IMR-90 (cell line): Measurements from ENCODE around the gene CGN. TPM values are rescaled to one million over a fixed set of nuclear protein-coding genes. Genes with fewer than 3 reads are reported as not detected.

Source experiments
- ATAC-seq: fragments of 200-7000 bp; cut with Tn5 transposase; 2 replicates; pipeline ENCODE4 v1.9.1; 2020; ENCODE audit warnings: low read depth, mild to moderate bottlenecking, moderate library complexity
- BruUV-seq: library from RNA; stranded (reverse); fragments of 400-500 nt; replicated peaks from 2 replicates; lab custom pipeline; 2021; lab: Mats Ljungman, UMichigan
- CTCF ChIA-PET: fragments of 300-600 bp; formaldehyde crosslinking; extraction: SDS; loops from one replicate; lab custom pipeline; 2021; ENCODE audit warnings: antibody characterized with exemption; lab: Yijun Ruan, JAX
- POLR2A ChIA-PET: fragments of 300-600 bp; sonication (Branson Sonifier 250); formaldehyde crosslinking; loops from one replicate; lab custom pipeline; 2022; ENCODE audit warnings: antibody characterized with exemption; ENCODE audit not compliant: unreplicated experiment; lab: Charles Lee
- DNase-seq: peaks from one replicate; pipeline ENCODE4 v3.0.0; 2013
- H2AFZ ChIP-seq: replicated peaks from 2 replicates; pipeline ENCODE3; 2013; ENCODE audit warnings: low read length, mild to moderate bottlenecking; ENCODE audit not compliant: poor library complexity
- H2AK5ac ChIP-seq: 2 replicates; pipeline ENCODE4 v1.6.1; 2013; ENCODE audit warnings: low read depth, low read length, inconsistent platforms
- H2AK9ac ChIP-seq: replicated peaks from 2 replicates; pipeline ENCODE3; 2013; ENCODE audit warnings: mild to moderate bottlenecking, low read depth, low read length, moderate library complexity; ENCODE audit not compliant: poor library complexity
- H2BK120ac ChIP-seq: 2 replicates; pipeline ENCODE4 v1.6.1; 2013; ENCODE audit warnings: low read depth, low read length, inconsistent platforms
- H2BK15ac ChIP-seq: 3 replicates; pipeline ENCODE4 v1.6.1; 2013; ENCODE audit warnings: low read depth, low read length, inconsistent platforms
- H2BK20ac ChIP-seq: 2 replicates; pipeline ENCODE4 v1.6.1; 2013; ENCODE audit warnings: low read depth, mild to moderate bottlenecking, inconsistent platforms, low read length, moderate library complexity
- H2BK5ac ChIP-seq: 2 replicates; pipeline ENCODE4 v1.6.1; 2013; ENCODE audit warnings: mild to moderate bottlenecking, low read depth, low read length, inconsistent platforms; ENCODE audit not compliant: poor library complexity, severe bottlenecking
- H3K14ac ChIP-seq: replicated peaks from 2 replicates; pipeline ENCODE4 v1.6.1; 2013; ENCODE audit warnings: low read depth, low read length, inconsistent platforms
- H3K18ac ChIP-seq: 2 replicates; pipeline ENCODE4 v1.6.1; 2013; ENCODE audit warnings: low read depth, low read length, control low read depth
- H3K23ac ChIP-seq: 2 replicates; pipeline ENCODE4 v1.6.1; 2013; ENCODE audit warnings: low read depth, low read length, inconsistent platforms
- H3K27ac ChIP-seq: 2 replicates; pipeline ENCODE4 v1.5.1; 2013; ENCODE audit warnings: mild to moderate bottlenecking, control low read depth, low read length; ENCODE audit not compliant: insufficient read depth
- H3K27me3 ChIP-seq: 2 replicates; pipeline ENCODE4 v1.6.1; 2013; ENCODE audit warnings: low read length; ENCODE audit not compliant: control insufficient read depth, insufficient read depth
- H3K36me3 ChIP-seq: 2 replicates; pipeline ENCODE4 v1.6.1; 2013; ENCODE audit warnings: low read length, mixed read lengths; ENCODE audit not compliant: control insufficient read depth, insufficient read depth
- H3K4ac ChIP-seq: 2 replicates; pipeline ENCODE4 v1.6.1; 2013; ENCODE audit warnings: low read depth, low read length, inconsistent platforms
- H3K4me1 ChIP-seq: 2 replicates; pipeline ENCODE4 v1.6.1; 2013; ENCODE audit warnings: low read length, mixed read lengths; ENCODE audit not compliant: control insufficient read depth, insufficient read depth
- H3K4me2 ChIP-seq: 2 replicates; pipeline ENCODE4 v1.6.1; 2013; ENCODE audit warnings: low read depth, mild to moderate bottlenecking, control low read depth, low read length, moderate library complexity
- H3K4me3 ChIP-seq: 2 replicates; pipeline ENCODE4 v1.5.1; 2013; ENCODE audit warnings: low read depth, mild to moderate bottlenecking, control low read depth, low read length, moderate library complexity; ENCODE audit not compliant: insufficient read depth
- H3K56ac ChIP-seq: 2 replicates; pipeline ENCODE4 v1.6.1; 2013; ENCODE audit warnings: low read length, inconsistent platforms; ENCODE audit not compliant: insufficient read depth; ENCODE audit errors: extremely low read depth
- H3K79me1 ChIP-seq, 2 experiments: 2 replicates each; pipeline ENCODE4 v1.6.1; 2013; ENCODE audit warnings: low read length in 2 of 2, inconsistent platforms in 1 of 2, low read depth in 1 of 2
- H3K9ac ChIP-seq: 2 replicates; pipeline ENCODE4 v1.6.1; 2013; ENCODE audit warnings: low read depth, low read length, control low read depth
- H3K9me1 ChIP-seq: 2 replicates; pipeline ENCODE4 v1.6.1; 2013; ENCODE audit warnings: low read length, inconsistent platforms; ENCODE audit not compliant: insufficient read depth
- H3K9me3 ChIP-seq: 2 replicates; pipeline ENCODE4 v1.6.1; 2013; ENCODE audit warnings: low read length; ENCODE audit not compliant: control insufficient read depth, insufficient read depth
- H4K20me1 ChIP-seq: 2 replicates; pipeline ENCODE4 v1.6.1; 2013; ENCODE audit warnings: low read length, inconsistent platforms; ENCODE audit not compliant: insufficient read depth
- H4K5ac ChIP-seq: 2 replicates; pipeline ENCODE4 v1.6.1; 2013; ENCODE audit warnings: mild to moderate bottlenecking, low read depth, low read length, control low read depth
- H4K8ac ChIP-seq, 2 experiments: 2 replicates each; pipeline ENCODE4 v1.6.1; 2013; ENCODE audit warnings: low read depth in 2 of 2, low read length in 2 of 2, control low read depth in 1 of 2, inconsistent platforms in 1 of 2
- H4K91ac ChIP-seq: 2 replicates; pipeline ENCODE4 v1.6.1; 2013; ENCODE audit warnings: low read depth, low read length, inconsistent platforms; ENCODE audit not compliant: insufficient read depth
- BHLHE40 ChIP-seq: fragments of 150-350 bp; IDR thresholded peaks from 2 replicates; pipeline ENCODE4 v1.6.1; 2016; ENCODE audit warnings: mild to moderate bottlenecking, low read depth, low read length
- CEBPB ChIP-seq: IDR thresholded peaks from 2 replicates; pipeline ENCODE4 v1.6.1; 2012; ENCODE audit warnings: low read depth, low read length, improper control_type of control experiment
- MAFK ChIP-seq: IDR thresholded peaks from 2 replicates; pipeline ENCODE4 v1.6.1; 2012; ENCODE audit warnings: low read depth, low read length, improper control_type of control experiment
- MXI1 ChIP-seq: IDR thresholded peaks from 2 replicates; pipeline ENCODE4 v1.6.1; 2012; ENCODE audit warnings: low read depth, mild to moderate bottlenecking, low read length, moderate library complexity, borderline replicate concordance
- NFE2L2 ChIP-seq: fragments of 150-350 bp; IDR thresholded peaks from 2 replicates; pipeline ENCODE4 v1.6.1; 2016; ENCODE audit warnings: low read depth, mild to moderate bottlenecking, low read length
- POLR2A ChIP-seq: IDR thresholded peaks from 2 replicates; pipeline ENCODE4 v1.6.1; 2012; ENCODE audit warnings: mild to moderate bottlenecking, low read depth, low read length
- RAD21 ChIP-seq: IDR thresholded peaks from 2 replicates; pipeline ENCODE4 v1.6.1; 2012; ENCODE audit warnings: low read length, improper control_type of control experiment
- RCOR1 ChIP-seq: IDR thresholded peaks from 2 replicates; pipeline ENCODE4 v1.6.1; 2012; ENCODE audit warnings: mild to moderate bottlenecking, low read length, improper control_type of control experiment; ENCODE audit not compliant: insufficient replicate concordance
- RFX5 ChIP-seq: IDR thresholded peaks from 2 replicates; pipeline ENCODE4 v1.8.0; 2012; ENCODE audit warnings: low read depth, mild to moderate bottlenecking, low read length, moderate library complexity
- SMC3 ChIP-seq: fragments of 150-350 bp; IDR thresholded peaks from 2 replicates; pipeline ENCODE4 v1.6.1; 2016; ENCODE audit warnings: low read depth, mild to moderate bottlenecking, antibody characterized with exemption, low read length, moderate library complexity
- WGBS, 2 experiments: methylation state at CpG; one replicate each; pipeline versions ENCODE4 v1.1.5 to v1.1.7; 2013; ENCODE audit warnings: missing lambda C conversion rate in 2 of 2; ENCODE audit not compliant: insufficient read length in 1 of 2; ENCODE audit errors: extremely low coverage in 2 of 2; 5-methylcytosine and 5-hydroxymethylcytosine counted together
- dilution Hi-C: fragments of 300-500 bp; cut with HindIII; formaldehyde crosslinking; loops from one replicate; pipeline ENCODE4 v1.14.3; 2018; ENCODE audit warnings: low sequenced_read_pairs; ENCODE audit not compliant: unreplicated experiment
- in situ Hi-C: fragments of 300-500 bp; cut with MboI; formaldehyde crosslinking; loops from 3 replicates; pipeline ENCODE4 v1.14.3; 2019; ENCODE audit warnings: low sequenced_read_pairs, inconsistent platforms, mixed read lengths
- intact Hi-C: fragments of 100-400 bp; cut with micrococcal nuclease; formaldehyde crosslinking; loops from 2 replicates; pipeline ENCODE4 v1.10.0; 2022
- polyA plus RNA-seq, 3 experiments: library from polyadenylated mRNA; depleted of rRNA; stranded (reverse); fragments of >200 nt; gene quantifications; 2 replicates each; pipeline ENCODE4 v1.2.3, GENCODE V29; 2012; ENCODE audit warnings: low replicate concordance in 1 of 3
- total RNA-seq: library from RNA; depleted of rRNA; stranded (reverse); fragments of >200 nt; gene quantifications from 2 replicates; pipeline ENCODE4 v1.2.3, GENCODE V29; 2012
- TF ChIP-seq, protein P1 (sequence below): fragments of 150-350 bp; IDR thresholded peaks from 2 replicates; pipeline ENCODE4 v1.6.1; 2016; ENCODE audit warnings: low read depth, mild to moderate bottlenecking, low read length, moderate library complexity, borderline replicate concordance
- TF ChIP-seq, protein P2 (sequence below): conservative IDR thresholded peaks from 2 replicates; pipeline ENCODE4 v1.5.1; 2012; ENCODE audit warnings: mild to moderate bottlenecking, low read depth, low read length, improper control_type of control experiment

CGN gene
- total and polyA plus RNA-seq, 2 of the 4 experiments (the other 2 are of a cell fraction) = 0.34 to 0.36 TPM

DNA sequence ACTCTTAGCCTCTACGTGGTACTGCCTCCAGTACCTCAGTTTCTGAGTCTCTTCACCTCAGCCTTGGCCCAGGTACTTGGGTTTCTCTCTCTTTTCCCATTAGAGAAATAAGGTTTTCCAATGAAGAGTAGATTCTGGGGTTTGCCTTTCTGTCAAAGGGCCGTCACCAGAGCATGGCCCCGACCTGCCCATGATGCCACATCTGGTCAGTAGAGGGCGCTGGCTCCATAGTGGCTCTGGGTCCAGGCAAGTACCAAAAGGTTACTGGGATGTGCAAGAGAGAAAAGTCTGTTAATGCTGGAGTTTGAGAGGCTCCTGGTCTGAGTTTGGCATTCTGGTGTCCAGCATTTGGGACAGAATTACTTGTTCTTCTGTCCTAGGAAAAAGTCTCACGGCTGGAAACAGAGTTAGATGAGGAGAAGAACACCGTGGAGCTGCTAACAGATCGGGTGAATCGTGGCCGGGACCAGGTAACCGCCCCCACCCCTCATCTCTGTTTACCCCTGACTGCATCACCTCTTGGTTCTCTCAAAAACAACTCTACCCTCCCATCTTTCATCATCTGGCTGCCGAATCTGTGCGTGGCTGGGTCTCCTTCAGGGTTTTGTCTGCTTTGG is 23.6 kb downstream of the CGN start (continued):
- TF ChIP-seq RCOR1 (no peak), NFE2L2 (no peak)

DNA sequence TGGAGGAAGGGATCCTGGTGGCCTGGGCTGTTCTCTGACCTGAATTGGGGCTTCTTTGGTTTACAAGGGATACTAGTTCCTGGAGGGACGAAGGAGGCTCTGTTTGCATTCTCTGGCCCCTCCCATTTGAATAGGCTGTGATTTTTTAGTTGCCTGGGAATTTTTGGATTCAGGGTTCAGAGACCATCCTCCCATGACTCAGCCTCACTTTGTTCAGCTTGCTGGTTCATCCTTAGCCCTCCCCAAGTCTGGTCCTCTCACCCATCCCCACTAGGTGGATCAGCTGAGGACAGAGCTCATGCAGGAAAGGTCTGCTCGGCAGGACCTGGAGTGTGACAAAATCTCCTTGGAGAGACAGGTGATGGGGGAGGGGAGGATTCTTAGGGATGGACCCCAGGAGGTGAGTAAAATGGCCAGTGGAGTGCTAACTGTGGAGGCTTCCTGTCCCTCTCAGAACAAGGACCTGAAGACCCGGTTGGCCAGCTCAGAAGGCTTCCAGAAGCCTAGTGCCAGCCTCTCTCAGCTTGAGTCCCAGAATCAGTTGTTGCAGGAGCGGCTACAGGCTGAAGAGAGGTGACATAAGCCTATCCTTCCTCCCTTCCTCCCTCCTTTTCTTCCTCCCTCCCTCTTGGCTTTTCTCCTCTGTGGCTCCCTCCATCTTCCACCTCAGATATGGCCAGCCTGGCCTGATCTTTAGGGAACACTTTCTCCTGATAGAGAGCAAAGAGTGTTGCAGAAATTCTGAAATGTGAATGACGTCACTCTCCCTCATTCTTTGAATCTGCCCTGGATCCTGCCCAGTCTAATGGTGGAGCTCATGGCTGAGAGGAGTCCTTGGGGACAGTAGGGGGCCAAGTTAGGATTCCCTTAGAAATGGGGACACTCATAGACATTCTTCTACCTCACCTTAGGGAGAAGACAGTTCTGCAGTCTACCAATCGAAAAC is 24.4 kb downstream of the CGN start:
- peak overlapping the region; percentile 67 for H2AK5ac ChIP-seq
- no TSS peak for BruUV-seq
- peak overlapping the region; percentile 98 for H2BK20ac ChIP-seq
- no peak overlapping the region for H4K5ac ChIP-seq
- H3K18ac ChIP-seq = no peak overlapping the region
- intact Hi-C loops (no loop called here), in situ Hi-C loops (loop anchor here (10.0 kb wide), 1 partner anchor 199 kb away; no protein-coding TSS in a partner anchor), dilution Hi-C loops (no loop called here)
- H3K27ac ChIP-seq = no peak overlapping the region
- H2BK120ac ChIP-seq = peak overlapping the region; percentile 82
- H3K27me3 ChIP-seq = no peaks in the 10 kb centered on the region
- H3K9me1 ChIP-seq = peaks cover 22% of the 10 kb centered on the region
- peak overlapping the region in 1 of 2 experiments; percentile 40; a peak in 2 of 4 replicates for H4K8ac ChIP-seq
- H2AK9ac ChIP-seq = peak overlapping the region; percentile 47
- H2BK5ac ChIP-seq = no peak overlapping the region
- no CpG with 5 or more reads among the region's 6 CpGs for WGBS, 2 experiments
- peaks cover 4% of the 10 kb centered on the region; the same call in 1 of the 2 replicates for H4K20me1 ChIP-seq
- H2AFZ ChIP-seq = peak overlapping the region; percentile 63
- peak; percentile 50 for DNase-seq
- H3K9ac ChIP-seq = no peak overlapping the region
- peak overlapping the region; percentile 35; the same call in 1 of the 2 replicates for H3K14ac ChIP-seq
- H3K56ac ChIP-seq = no peak overlapping the region
- ChIA-PET CTCF (interaction anchor here (0.6 to 1.1 kb wide), 2 partner anchors 95 to 133 kb away, joined by 3 read pairs; no protein-coding TSS in a partner anchor), POLR2A (no interaction called here)
- peaks cover 0 to 17% of the 10 kb centered on the region in 2 experiments; a peak in 2 of 4 replicates for H3K79me1 ChIP-seq
- H3K4me2 ChIP-seq = no peak overlapping the region
- no peaks in the 10 kb centered on the region for H3K9me3 ChIP-seq
- ATAC-seq = no peak
- peak overlapping the region; percentile 44 for H3K4ac ChIP-seq
- H3K36me3 ChIP-seq = no peaks in the 10 kb centered on the region
- H2BK15ac ChIP-seq = peak overlapping the region; percentile 47; the same call in 2 of the 3 replicates
- H3K4me3 ChIP-seq = no peak overlapping the region
- peaks cover 22% of the 10 kb centered on the region for H3K4me1 ChIP-seq
- peak overlapping the region; percentile 68 for H4K91ac ChIP-seq
- H3K23ac ChIP-seq = no peak overlapping the region
- TF ChIP-seq MXI1 (no peak), NFE2L2 (no peak), SMC3 (no peak), RFX5 (no peak), MAFK (no peak), RAD21 (no peak), CEBPB (no peak), POLR2A (no peak), BHLHE40 (no peak)
- TF ChIP-seq, protein P1, sequence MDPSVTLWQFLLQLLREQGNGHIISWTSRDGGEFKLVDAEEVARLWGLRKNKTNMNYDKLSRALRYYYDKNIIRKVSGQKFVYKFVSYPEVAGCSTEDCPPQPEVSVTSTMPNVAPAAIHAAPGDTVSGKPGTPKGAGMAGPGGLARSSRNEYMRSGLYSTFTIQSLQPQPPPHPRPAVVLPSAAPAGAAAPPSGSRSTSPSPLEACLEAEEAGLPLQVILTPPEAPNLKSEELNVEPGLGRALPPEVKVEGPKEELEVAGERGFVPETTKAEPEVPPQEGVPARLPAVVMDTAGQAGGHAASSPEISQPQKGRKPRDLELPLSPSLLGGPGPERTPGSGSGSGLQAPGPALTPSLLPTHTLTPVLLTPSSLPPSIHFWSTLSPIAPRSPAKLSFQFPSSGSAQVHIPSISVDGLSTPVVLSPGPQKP = no peak
- TF ChIP-seq, protein P2, sequence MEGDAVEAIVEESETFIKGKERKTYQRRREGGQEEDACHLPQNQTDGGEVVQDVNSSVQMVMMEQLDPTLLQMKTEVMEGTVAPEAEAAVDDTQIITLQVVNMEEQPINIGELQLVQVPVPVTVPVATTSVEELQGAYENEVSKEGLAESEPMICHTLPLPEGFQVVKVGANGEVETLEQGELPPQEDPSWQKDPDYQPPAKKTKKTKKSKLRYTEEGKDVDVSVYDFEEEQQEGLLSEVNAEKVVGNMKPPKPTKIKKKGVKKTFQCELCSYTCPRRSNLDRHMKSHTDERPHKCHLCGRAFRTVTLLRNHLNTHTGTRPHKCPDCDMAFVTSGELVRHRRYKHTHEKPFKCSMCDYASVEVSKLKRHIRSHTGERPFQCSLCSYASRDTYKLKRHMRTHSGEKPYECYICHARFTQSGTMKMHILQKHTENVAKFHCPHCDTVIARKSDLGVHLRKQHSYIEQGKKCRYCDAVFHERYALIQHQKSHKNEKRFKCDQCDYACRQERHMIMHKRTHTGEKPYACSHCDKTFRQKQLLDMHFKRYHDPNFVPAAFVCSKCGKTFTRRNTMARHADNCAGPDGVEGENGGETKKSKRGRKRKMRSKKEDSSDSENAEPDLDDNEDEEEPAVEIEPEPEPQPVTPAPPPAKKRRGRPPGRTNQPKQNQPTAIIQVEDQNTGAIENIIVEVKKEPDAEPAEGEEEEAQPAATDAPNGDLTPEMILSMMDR = no peak; the same call in 1 of the 2 replicates
